ENCODE measurements around the gene INTS6L. TPM values are rescaled to one million over a fixed set of nuclear protein-coding genes. Genes with fewer than 3 reads are reported as not detected.

INTS6L gene, protein sequence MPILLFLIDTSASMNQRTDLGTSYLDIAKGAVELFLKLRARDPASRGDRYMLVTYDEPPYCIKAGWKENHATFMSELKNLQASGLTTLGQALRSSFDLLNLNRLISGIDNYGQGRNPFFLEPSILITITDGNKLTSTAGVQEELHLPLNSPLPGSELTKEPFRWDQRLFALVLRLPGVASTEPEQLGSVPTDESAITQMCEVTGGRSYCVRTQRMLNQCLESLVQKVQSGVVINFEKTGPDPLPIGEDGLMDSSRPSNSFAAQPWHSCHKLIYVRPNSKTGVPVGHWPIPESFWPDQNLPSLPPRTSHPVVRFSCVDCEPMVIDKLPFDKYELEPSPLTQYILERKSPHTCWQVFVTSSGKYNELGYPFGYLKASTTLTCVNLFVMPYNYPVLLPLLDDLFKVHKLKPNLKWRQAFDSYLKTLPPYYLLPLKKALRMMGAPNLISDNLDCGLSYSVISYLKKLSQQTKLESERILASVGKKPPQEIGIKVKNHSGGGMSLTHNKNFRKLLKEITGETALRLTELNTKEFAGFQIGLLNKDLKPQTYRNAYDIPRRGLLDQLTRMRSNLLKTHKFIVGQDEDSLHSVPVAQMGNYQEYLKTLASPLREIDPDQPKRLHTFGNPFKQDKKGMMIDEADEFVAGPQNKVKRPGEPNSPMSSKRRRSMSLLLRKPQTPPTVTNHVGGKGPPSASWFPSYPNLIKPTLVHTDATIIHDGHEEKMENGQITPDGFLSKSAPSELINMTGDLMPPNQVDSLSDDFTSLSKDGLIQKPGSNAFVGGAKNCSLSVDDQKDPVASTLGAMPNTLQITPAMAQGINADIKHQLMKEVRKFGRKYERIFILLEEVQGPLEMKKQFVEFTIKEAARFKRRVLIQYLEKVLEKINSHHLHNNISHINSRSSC
- total RNA-seq, result 10 to 100 TPM; 20.3 to 22.8 TPM

GRCh38 chrX:135520553-135521404 lies at the start of gene INTS6L:
INTS6L (plus strand) TSS chrX:135520660; CDS start chrX:135520993, 333 bp downstream.
- CTCF ChIA-PET, result no interaction called here
- peak within 1 kb of the TSS; percentile 99 for H3K27ac Mint-ChIP-seq
- DNase-seq, result peak; percentile 93
- H3K27me3 Mint-ChIP-seq, result no peaks in the 10 kb centered on the region
- H3K4me1 Mint-ChIP-seq, result peaks cover 20% of the 10 kb centered on the region
- peak; percentile 83 for ATAC-seq
- no peaks in the 10 kb centered on the region for H3K9me3 Mint-ChIP-seq (ENCODE audit: low read depth)
- peak within 1 kb of the TSS; percentile 99 for H3K4me3 Mint-ChIP-seq
- H3K36me3 Mint-ChIP-seq, result peaks cover 4% of the 10 kb centered on the region

GRCh38 chrX:135476378-135476777 lies 44.1 kb upstream of the INTS6L start:
- Mint-ChIP-seq H3K27me3 (peaks cover 3% of the 10 kb centered on the region), H3K27ac (no peak overlapping the region), H3K4me1 (peaks cover 15% of the 10 kb centered on the region), H3K9me3 (ENCODE audit: low read depth) (no peaks in the 10 kb centered on the region), H3K36me3 (no peaks in the 10 kb centered on the region), H3K4me3 (no peak overlapping the region)
- CTCF ChIA-PET, result interaction anchor here (1.5 kb wide), 1 partner anchor 13 kb away, joined by 5 read pairs; no protein-coding TSS in a partner anchor
- DNase-seq (peak; percentile 52), ATAC-seq (no peak)

DNA sequence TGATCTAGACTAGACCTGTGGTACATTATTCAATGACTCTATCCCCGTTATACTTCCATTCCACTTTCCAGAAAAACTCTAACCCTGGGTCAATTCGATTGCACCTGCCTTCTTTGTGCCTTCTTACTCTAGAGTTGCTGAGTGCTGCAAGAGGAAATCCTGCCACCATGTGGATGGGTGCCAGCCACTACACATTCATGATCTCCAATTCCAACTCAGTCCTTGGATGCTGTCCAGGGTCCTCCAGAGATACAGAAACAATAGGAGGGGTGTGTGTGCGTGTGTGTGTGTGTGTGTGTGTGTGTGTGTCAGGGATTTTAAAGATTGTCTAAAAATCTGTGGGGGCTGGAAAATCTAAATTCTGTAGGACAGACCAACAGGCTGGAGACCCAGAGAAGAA lies 42.9 kb upstream of the INTS6L start:
- no peaks in the 10 kb centered on the region for H3K36me3 Mint-ChIP-seq
- peaks cover 3% of the 10 kb centered on the region for H3K27me3 Mint-ChIP-seq
- no peak overlapping the region for H3K4me3 Mint-ChIP-seq
- H3K27ac Mint-ChIP-seq, result no peak overlapping the region
- peak; percentile 88 for ATAC-seq
- H3K9me3 Mint-ChIP-seq (ENCODE audit: low read depth), result no peaks in the 10 kb centered on the region
- DNase-seq, result peak; percentile 66
- peaks cover 15% of the 10 kb centered on the region for H3K4me1 Mint-ChIP-seq
- CTCF ChIA-PET, result no interaction called here

DNA sequence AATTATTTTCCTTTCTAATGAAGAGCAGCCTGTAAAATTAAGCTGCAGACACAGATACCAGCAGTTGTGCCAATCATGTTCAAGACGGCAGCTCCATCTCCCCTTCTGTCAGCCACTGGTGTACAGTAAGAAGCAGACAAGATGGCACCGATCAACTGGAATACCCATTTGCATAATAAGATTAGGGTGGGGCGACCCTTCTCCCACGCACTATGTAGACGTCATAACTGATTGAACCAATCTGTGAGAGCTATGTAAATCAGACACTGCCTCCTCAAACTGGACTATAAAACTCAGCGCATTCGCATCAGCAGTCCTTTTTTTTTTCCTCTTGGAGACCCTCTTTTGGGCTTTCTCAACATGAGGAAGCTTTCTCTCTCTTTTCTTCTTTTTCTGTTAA lies 40.4 kb upstream of the INTS6L start:
- Mint-ChIP-seq H3K9me3 (ENCODE audit: low read depth) (no peaks in the 10 kb centered on the region), H3K27me3 (no peaks in the 10 kb centered on the region), H3K4me3 (no peak overlapping the region), H3K27ac (no peak overlapping the region), H3K36me3 (no peaks in the 10 kb centered on the region), H3K4me1 (peaks cover 15% of the 10 kb centered on the region)
- ATAC-seq (no peak), DNase-seq (no peak)
- CTCF ChIA-PET, result no interaction called here

DNA sequence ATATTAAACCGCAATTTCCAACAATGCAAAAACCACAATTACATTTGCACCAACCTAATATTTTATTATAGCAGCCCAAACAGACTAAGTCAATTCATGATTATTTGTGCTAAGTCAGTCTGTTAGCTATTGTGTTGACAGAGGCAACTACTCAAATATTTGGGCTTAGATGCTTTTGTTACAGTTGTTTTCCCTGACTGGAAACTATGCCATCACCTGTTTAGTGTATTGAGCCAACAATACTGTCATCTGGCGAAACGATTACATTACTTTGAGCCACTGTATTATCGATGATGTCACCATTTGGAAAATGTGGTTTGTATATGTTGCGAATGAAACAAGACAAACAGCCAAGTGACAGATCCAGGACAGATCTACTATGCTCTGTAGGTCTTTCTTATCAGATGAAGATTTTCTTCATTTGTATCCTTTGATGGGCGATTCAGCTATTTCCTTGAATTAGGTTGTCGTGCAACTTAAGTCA lies 38.7 kb upstream of the INTS6L start:
- H3K4me3 Mint-ChIP-seq, result no peak overlapping the region
- no peak for ATAC-seq
- CTCF ChIA-PET, result interaction anchor here (0.9 kb wide), 1 partner anchor 94 kb away, joined by 3 read pairs; no protein-coding TSS in a partner anchor
- no peak overlapping the region for H3K27ac Mint-ChIP-seq
- peaks cover 10% of the 10 kb centered on the region for H3K4me1 Mint-ChIP-seq
- no peaks in the 10 kb centered on the region for H3K36me3 Mint-ChIP-seq
- no peak for DNase-seq
- H3K27me3 Mint-ChIP-seq, result no peaks in the 10 kb centered on the region
- H3K9me3 Mint-ChIP-seq (ENCODE audit: low read depth), result no peaks in the 10 kb centered on the region

GRCh38 chrX:135484641-135485289 lies 35.7 kb upstream of the INTS6L start:
- ATAC-seq (no peak), DNase-seq (peak; percentile 40)
- Mint-ChIP-seq H3K4me1 (peaks cover 2% of the 10 kb centered on the region), H3K27me3 (no peaks in the 10 kb centered on the region), H3K36me3 (no peaks in the 10 kb centered on the region), H3K9me3 (ENCODE audit: low read depth) (no peaks in the 10 kb centered on the region), H3K27ac (no peak overlapping the region), H3K4me3 (no peak overlapping the region)
- CTCF ChIA-PET, result interaction anchor here (0.8 to 1.3 kb wide), 5 partner anchors 10 to 141 kb away, joined by 3 to 4 read pairs (median 3); no protein-coding TSS in a partner anchor

DNA sequence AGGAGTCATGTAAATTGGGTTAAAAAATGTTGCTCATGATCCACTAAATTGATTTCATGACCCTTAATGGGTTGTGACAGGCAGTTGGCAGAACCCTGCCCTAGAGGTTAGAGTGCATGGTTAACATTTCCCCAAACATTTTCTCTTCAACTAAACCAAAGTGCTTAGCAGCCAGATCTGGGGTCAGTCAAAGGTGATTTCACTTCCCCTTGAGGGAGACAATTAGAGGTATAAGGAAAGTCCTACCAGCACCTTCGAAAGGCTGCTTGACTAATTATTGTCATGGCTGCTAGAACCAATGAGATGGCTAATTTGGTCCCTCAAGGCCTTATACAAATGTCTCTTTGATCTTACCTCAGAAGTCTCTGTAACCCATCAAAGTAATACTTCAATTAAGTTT lies 30.9 kb upstream of the INTS6L start:
- ATAC-seq, result no peak
- Mint-ChIP-seq H3K27me3 (no peaks in the 10 kb centered on the region), H3K27ac (no peak overlapping the region), H3K36me3 (no peaks in the 10 kb centered on the region), H3K4me1 (peaks cover 3% of the 10 kb centered on the region), H3K9me3 (ENCODE audit: low read depth) (no peaks in the 10 kb centered on the region), H3K4me3 (no peak overlapping the region)
- DNase-seq, result no peak
- CTCF ChIA-PET, result interaction anchor here (0.5 kb wide), 1 partner anchor 693 kb away, joined by 3 read pairs; no protein-coding TSS in a partner anchor

DNA sequence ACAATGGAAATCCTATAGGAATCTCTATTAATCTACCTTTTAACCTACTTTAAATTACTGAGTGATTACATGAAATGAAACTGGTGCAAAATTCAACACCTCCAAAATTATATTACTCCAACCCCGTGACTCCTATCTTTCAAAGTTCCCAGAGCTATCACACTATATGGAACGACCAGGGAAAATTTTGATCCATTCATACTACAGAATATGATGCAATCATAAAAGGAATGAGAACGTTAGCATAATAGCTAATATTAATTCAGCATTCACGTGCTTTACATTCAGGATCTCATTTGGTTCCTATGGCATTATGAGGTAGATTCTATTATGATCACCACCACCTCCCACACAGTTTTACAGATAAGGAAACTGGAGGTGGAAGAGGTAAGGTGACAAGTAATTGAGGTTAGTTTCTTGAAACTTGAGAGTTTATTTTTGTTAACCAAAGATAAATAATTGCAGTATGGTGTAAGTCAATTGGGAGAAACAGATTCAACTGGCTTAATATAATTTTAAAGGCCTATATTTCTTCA lies 29.4 kb upstream of the INTS6L start:
- H3K27ac Mint-ChIP-seq, result no peak overlapping the region
- no peaks in the 10 kb centered on the region for H3K9me3 Mint-ChIP-seq (ENCODE audit: low read depth)
- DNase-seq, result no peak
- H3K27me3 Mint-ChIP-seq, result no peaks in the 10 kb centered on the region
- CTCF ChIA-PET, result interaction anchor here (0.7 kb wide), 1 partner anchor 85 kb away, joined by 3 read pairs; no protein-coding TSS in a partner anchor
- no peak overlapping the region for H3K4me3 Mint-ChIP-seq
- peaks cover 3% of the 10 kb centered on the region for H3K4me1 Mint-ChIP-seq
- ATAC-seq, result no peak
- H3K36me3 Mint-ChIP-seq, result no peaks in the 10 kb centered on the region

DNA sequence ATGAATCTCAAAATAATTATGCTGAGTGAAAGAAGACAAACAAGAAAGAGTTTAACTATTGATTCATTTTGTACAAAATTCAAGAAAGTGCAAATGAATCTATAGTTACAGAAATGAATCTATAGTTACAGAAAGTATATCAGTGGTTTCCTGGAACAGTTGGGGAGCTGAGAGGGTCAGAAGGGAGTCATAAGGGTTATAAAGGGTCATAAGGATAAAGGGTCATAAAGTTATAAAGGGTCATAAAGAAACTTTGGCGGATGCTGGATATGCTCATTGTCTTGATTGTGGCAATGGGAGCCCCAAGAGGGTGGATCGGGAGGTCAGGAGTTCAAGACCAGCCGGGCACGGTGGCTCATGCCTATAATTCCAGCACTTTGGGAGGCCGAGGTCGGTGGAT lies 26.0 kb upstream of the INTS6L start:
- H3K36me3 Mint-ChIP-seq, result no peaks in the 10 kb centered on the region
- no peak for ATAC-seq

GRCh38 chrX:135497736-135498135 lies 22.7 kb upstream of the INTS6L start:
- ATAC-seq (no peak), DNase-seq (no peak)
- H3K36me3 Mint-ChIP-seq, result no peaks in the 10 kb centered on the region
- no peaks in the 10 kb centered on the region for H3K4me1 Mint-ChIP-seq
- no peak overlapping the region for H3K4me3 Mint-ChIP-seq
- no peaks in the 10 kb centered on the region for H3K9me3 Mint-ChIP-seq (ENCODE audit: low read depth)
- H3K27ac Mint-ChIP-seq, result no peak overlapping the region
- CTCF ChIA-PET, result no interaction called here
- peaks cover 6% of the 10 kb centered on the region for H3K27me3 Mint-ChIP-seq

More for the DNA sequence above, 26.0 kb upstream of the INTS6L start:
- H3K9me3 Mint-ChIP-seq (ENCODE audit: low read depth), result no peaks in the 10 kb centered on the region
- H3K27me3 Mint-ChIP-seq, result peaks cover 3% of the 10 kb centered on the region
- CTCF ChIA-PET, result interaction anchor here (2.0 kb wide), 1 partner anchor 10 kb away, joined by 4 read pairs; no protein-coding TSS in a partner anchor
- DNase-seq, result no peak
- H3K4me3 Mint-ChIP-seq, result no peak overlapping the region
- peaks cover 1% of the 10 kb centered on the region for H3K4me1 Mint-ChIP-seq
- no peak overlapping the region for H3K27ac Mint-ChIP-seq

DNA sequence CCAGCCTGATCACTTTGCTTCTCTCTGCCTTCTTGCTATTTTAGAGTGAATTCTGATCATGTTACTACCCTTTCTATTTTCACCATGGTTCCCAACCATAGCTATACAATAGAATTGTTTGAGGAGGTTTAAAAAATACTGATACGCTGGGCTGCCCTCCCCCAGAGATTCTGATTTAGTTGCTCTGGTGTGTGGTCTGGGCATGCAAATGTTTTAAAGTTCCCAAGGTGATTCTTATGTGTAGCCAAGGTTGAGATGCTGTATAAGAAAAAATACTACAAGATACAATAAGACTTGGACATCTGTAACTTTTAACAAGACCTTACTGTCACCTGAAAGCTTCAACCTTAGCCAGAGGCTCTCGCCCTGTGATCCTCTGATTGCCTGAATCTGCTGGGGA lies 22.2 kb upstream of the INTS6L start:
- DNase-seq, result no peak
- Mint-ChIP-seq H3K27me3 (peaks cover 6% of the 10 kb centered on the region), H3K36me3 (no peaks in the 10 kb centered on the region), H3K4me3 (no peak overlapping the region), H3K4me1 (no peaks in the 10 kb centered on the region), H3K27ac (no peak overlapping the region), H3K9me3 (ENCODE audit: low read depth) (no peaks in the 10 kb centered on the region)
- ATAC-seq, result no peak
- CTCF ChIA-PET, result no interaction called here

- Mint-ChIP-seq H3K27ac (no peak overlapping the region), H3K27me3 (peaks cover 4% of the 10 kb centered on the region), H3K9me3 (ENCODE audit: low read depth) (no peaks in the 10 kb centered on the region), H3K4me1 (no peaks in the 10 kb centered on the region), H3K4me3 (no peak overlapping the region), H3K36me3 (no peaks in the 10 kb centered on the region)
- ATAC-seq (no peak), DNase-seq (no peak)
- CTCF ChIA-PET, result no interaction called here
Measured at GRCh38 chrX:135505351-135505750, 15.1 kb upstream of the INTS6L start.

Data from activated CD8-positive, alpha-beta memory T cell treated with anti-CD3 and anti-CD28 coated beads, Interleukin-2, amount 10 ng/mL, durations not matched to agents 7 days and 5 days (primary cell).